Upper lobe of right lung (tissue), 1 donor: ENCODE measurements around the gene NDUFA11. TPM values are rescaled to one million over a fixed set of nuclear protein-coding genes. Genes with fewer than 3 reads are reported as not detected.

Experiments used
- ATAC-seq: fragments of 200-7000 bp; cut with Tn5 transposase; one replicate; pipeline ENCODE4 v1.9.1; 2020; ENCODE audit warnings: mild to moderate bottlenecking, moderate library complexity
- DNase-seq: peaks from one replicate; pipeline ENCODE4 v3.0.0-alpha.2; 2020
- H3K27ac ChIP-seq: fragments of 200-600 bp; one replicate; pipeline ENCODE4 v1.8.0; 2022
- H3K27me3 ChIP-seq: fragments of 200-600 bp; one replicate; pipeline ENCODE4 v1.8.0; 2022; ENCODE audit warnings: mild to moderate bottlenecking
- H3K36me3 ChIP-seq: fragments of 200-600 bp; one replicate; pipeline ENCODE4 v1.8.0; 2022
- H3K4me1 ChIP-seq: fragments of 200-600 bp; one replicate; pipeline ENCODE4 v1.8.0; 2022
- H3K4me3 ChIP-seq: fragments of 200-600 bp; one replicate; pipeline ENCODE4 v1.8.0; 2022; ENCODE audit warnings: mild to moderate bottlenecking
- H3K9me3 ChIP-seq: fragments of 200-600 bp; one replicate; pipeline ENCODE4 v1.8.0; 2022
- CTCF ChIP-seq: fragments of 200-600 bp; IDR thresholded peaks from one replicate; pipeline ENCODE4 v1.8.0; 2022; ENCODE audit warnings: antibody characterized with exemption
- intact Hi-C: fragments of 100-400 bp; cut with DNase I; formaldehyde crosslinking; loops from one replicate; pipeline ENCODE4 v1.11.0; 2022
- total RNA-seq: library from RNA; stranded (reverse); fragmentation: NEBNext Ultra II Directional; extraction: Animal tissue kit (Norgen Biotek cat#: 25700); gene quantifications from one replicate; pipeline ENCODE4 v1.2.1, GENCODE V29; 2021
- donor health status: DM: no; HTN: yes; CAD: no; lungs with severe emphysema.

NDUFA11 gene
- total RNA-seq, 1 donor from 2014 or later, result 134 TPM

- H3K27me3 ChIP-seq, result no peaks in the 10 kb centered on the region
- intact Hi-C loops, result no loop called here
- no peak overlapping the region for H3K27ac ChIP-seq
- ATAC-seq (no peak), DNase-seq (no peak)
- TF ChIP-seq CTCF, result no peak
- peaks cover 63% of the 10 kb centered on the region for H3K36me3 ChIP-seq
- H3K4me3 ChIP-seq, result no peak overlapping the region
- no peaks in the 10 kb centered on the region for H3K9me3 ChIP-seq
- H3K4me1 ChIP-seq, result peaks cover 28% of the 10 kb centered on the region
Measured at GRCh38 chr19:5931251-5931650, 27.7 kb upstream of the NDUFA11 start.

DNA sequence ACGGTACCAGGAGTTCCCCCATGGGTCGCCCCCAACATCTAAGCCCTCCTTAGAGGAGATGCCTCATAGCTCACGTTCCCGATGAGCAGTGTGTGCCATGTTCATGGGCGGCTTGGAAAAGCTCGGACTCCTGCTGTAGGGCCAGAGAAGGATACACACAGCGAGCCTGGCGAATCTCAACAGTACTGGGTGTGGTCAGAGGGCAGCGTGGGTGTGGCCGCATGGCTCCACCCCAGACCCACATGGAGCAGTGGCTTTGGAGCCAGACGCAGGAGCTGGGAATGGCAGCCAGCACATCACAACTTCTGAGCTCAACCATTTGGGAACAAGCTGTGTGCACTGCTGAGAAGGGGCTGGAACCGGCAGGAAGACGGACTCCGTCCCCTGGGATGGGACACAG lies 26.0 kb upstream of the NDUFA11 start:
- TF ChIP-seq CTCF, result no peak
- H3K4me1 ChIP-seq, result peaks cover 11% of the 10 kb centered on the region
- H3K27ac ChIP-seq, result no peak overlapping the region
- no peak overlapping the region for H3K4me3 ChIP-seq
- intact Hi-C loops, result no loop called here
- no peaks in the 10 kb centered on the region for H3K27me3 ChIP-seq
- ATAC-seq (no peak), DNase-seq (no peak)
- no peaks in the 10 kb centered on the region for H3K9me3 ChIP-seq
- peaks cover 80% of the 10 kb centered on the region for H3K36me3 ChIP-seq

GRCh38 chr19:5929179-5929578 lies 25.6 kb upstream of the NDUFA11 start:
- Histone ChIP-seq H3K27me3 (no peaks in the 10 kb centered on the region), H3K27ac (no peak overlapping the region), H3K4me3 (no peak overlapping the region), H3K4me1 (peaks cover 7% of the 10 kb centered on the region), H3K9me3 (no peaks in the 10 kb centered on the region), H3K36me3 (peaks cover 84% of the 10 kb centered on the region)
- intact Hi-C loops, result no loop called here
- no peak for TF ChIP-seq CTCF
- ATAC-seq, result no peak
- DNase-seq, result no peak

DNA sequence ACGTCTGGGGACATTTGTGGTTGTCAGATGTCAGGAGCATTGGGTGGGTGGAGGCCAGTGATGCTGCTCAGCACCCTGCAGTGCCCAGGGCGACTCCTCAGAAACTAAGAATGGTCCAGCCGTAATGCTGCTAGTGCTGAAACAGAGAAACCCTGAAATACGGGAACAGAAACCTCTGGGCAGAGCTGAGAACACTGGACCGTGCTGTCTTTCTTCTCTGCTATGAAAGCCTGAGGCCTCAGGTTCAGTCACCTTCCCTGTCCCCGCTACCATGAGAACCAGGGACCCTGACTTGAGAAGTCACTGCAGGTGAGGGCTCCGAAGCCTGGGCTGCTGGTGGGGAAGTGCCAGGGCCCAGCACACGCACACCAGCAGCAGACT lies 23.8 kb upstream of the NDUFA11 start:
- intact Hi-C loops, result no loop called here
- Histone ChIP-seq H3K4me3 (no peak overlapping the region), H3K27me3 (no peaks in the 10 kb centered on the region), H3K4me1 (no peaks in the 10 kb centered on the region), H3K9me3 (no peaks in the 10 kb centered on the region), H3K27ac (no peak overlapping the region), H3K36me3 (peaks cover 100% of the 10 kb centered on the region)
- ATAC-seq, result no peak
- no peak for TF ChIP-seq CTCF
- no peak for DNase-seq

GRCh38 chr19:5926641-5927440 lies 23.3 kb upstream of the NDUFA11 start:
- no peak overlapping the region for H3K4me3 ChIP-seq
- DNase-seq (no peak), ATAC-seq (no peak)
- intact Hi-C loops, result no loop called here
- no peak for TF ChIP-seq CTCF
- no peak overlapping the region for H3K27ac ChIP-seq
- H3K36me3 ChIP-seq, result peaks cover 100% of the 10 kb centered on the region
- H3K27me3 ChIP-seq, result no peaks in the 10 kb centered on the region
- no peaks in the 10 kb centered on the region for H3K4me1 ChIP-seq
- no peaks in the 10 kb centered on the region for H3K9me3 ChIP-seq
